Stimulated activated CD8-positive, alpha-beta memory T cell treated with anti-CD3 and anti-CD28 coated beads, Interleukin-12 subunit alpha, Interleukin-12 subunit beta, amount 100 ng/mL, for 1 hour (primary cell): ENCODE measurements around the gene DDX41.

Source experiments
- DNase-seq: peaks from one replicate; pipeline ENCODE4 v3.0.0-alpha.2; 2020; ENCODE audit warnings: low read depth

The DDX41 gene

DNA sequence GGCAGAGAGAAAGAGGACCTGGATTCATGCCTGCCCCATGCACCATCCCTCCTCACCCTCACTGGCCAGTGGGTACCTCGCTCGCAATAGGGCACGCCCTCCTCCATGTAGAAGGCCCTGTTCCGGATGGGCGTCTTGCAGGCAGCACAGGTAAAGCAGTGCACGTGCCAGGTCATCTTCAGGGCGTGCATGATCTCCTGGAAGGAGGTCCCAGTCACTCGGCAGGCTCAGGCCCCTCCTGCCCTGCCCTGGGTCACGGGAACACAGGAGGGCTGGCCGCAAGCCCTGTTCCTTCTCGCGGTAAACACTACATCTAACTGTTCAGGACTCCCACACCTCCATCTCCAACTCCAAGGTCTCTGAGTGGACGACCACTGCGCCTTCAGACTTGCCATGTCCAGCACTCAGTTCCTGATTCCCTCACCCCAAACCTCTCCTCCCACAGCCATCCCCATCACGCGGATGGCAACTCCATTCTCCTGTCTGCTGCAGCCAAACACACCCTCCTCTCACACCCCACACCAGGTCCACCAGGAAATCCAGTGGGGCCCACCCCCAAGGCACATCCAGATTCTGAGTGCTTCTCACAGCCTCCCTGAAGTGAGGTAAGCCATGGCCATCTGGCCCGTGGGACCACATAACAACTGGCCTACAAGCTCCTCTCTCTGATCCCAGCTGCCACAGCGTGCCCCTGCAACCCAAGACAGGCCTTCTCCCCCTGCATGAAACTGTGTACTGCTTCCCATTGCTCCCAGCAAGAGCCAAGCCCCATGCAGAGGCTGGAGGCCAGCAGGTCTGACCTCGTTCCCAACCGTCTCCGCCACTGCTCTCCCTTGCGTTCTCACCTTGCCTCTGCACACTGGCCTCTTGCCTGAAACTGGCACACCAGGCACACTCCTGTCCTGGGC is 32.5 kb downstream of the DDX41 start:
- DNase-seq = no peak

DNA sequence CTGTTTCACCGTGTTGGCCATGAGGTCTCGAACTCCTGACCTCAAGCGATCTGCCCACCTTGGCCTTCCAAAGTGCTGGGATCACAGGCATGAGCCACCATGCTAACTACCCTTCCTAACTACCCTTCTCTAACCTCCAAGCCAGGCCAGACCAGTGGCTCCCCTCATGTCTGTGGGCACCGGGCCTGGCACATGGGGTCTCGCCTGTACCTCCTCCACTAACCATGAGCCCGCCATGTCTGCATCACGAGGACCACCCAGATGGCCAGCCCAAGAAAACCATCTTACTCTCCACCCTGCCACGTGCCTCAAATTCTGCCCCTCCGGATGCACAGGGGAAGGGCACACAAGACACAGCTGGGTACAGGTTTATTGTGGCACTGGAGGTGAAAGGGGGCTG is 33.7 kb downstream of the DDX41 start:
- DNase-seq = no peak

- DNase-seq = no peak
Measured at GRCh38 chr5:177482359-177482795, 34.4 kb downstream of the DDX41 start.

- no peak for DNase-seq
Measured at GRCh38 chr5:177479774-177480173, 37.0 kb downstream of the DDX41 start.

DNA sequence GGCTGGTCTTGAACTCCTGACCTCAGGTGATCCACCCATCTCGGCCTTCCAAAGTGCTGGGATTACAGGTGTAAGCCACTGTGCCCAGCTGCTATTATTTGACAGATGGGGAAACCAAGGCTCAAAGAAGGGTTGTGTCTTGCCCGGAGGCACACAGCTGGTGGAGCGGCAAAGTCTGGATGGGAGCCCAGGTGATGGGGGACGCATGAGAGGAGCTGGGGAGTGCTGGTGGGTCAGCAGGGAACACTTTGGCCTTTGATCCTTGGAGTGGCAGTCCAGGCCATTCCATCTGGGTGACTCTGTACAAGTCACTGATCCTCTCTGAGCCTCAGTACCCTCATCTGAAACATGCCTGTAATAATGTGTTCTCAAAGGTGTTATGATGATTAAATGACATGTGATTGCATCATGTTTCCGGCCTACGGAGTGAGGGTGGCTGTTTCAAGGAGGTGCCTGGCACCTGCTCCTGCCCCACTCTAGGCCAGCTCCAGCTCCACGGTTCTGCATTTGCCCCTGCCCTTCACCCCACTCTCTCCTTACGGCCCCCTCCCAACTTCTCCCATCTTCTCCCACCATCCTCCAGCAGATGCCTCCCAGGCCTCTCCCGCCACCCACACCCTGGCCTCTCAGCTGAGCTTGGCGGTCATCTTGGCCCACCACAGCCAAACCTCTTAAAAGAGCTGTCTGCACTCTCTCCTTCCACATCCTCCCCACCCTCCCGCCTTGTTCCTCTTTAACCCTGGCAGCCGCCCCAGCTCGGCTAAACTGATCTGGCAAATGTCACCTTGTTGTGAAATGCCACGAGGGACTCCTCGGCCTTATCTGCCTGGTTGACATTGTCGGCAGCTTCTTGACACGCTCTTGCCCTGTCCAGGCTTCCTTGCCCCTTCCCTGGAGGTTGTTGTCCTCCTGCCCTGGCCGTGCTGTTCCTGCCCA is 37.8 kb downstream of the DDX41 start:
- DNase-seq = no peak

DNA sequence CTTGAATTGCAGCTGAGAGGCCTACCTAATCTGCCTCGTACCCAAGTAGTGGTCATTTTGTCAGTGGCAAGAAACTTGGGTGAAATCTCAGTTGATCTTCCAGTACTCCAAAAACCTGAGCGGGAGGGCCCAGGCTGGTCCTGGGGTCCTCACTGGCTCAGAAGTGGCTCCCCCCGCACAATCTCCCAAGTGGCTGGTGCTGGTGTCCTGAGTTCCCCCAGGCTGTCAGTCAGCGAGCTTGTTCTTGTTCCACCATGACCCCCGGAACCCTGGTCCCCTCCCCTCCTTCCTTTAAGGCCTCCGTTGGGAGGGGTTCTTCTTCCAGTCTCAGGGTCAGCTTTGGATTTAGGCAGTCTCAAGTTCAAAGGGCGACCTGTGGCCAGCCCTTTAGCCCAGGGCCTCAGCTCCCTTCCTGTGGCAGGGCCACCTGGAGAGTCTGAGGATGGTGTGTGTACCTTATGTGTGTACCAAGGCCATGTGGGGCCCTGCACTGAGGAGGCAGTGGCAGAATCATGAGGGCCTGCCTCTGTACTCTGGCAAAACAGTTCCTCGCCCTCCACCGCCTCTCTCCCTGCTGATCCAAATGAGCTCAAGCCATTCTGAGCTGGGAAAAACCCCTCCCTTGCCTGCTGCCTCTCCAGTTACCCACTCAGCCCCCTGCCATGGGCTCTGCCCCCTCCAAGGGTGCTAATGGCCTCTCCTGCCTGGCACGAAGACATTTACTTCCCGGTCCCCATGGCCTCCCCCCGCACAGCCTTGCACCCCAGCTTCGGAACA is 38.9 kb downstream of the DDX41 start:
- no peak for DNase-seq

DNA sequence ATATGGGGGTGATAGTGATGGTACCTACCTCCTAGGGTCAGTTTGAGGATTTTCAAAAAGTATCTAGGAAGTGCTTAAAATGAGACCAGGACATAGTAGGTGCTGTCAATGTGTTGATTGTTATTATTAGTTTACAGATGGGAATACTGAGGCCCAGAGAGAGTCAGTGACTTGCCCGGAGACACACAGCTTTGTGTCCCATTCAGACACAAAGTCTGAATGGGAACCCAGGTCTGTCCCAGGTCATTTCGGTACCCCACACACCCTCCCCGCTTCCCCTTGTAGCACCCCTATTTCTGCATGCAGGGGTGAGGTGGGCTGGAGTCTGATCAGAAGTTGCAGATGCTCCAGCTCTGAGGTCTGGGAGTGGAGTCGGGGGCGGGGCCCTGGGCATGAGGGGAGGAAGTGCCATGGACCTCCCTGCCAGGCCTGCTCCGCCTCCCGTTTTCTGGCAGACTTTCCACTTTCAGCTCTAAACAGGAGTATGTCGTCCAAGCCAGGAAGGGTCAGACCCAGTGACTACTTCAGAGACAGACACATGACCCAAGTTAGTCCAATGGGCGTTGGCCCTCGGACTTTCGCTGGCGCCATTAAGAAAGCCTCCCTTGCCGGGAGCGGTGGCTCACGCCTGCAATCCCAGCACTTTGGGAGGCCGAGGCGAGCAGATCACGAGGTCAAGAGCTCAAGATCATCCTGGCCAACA is 40.1 kb downstream of the DDX41 start:
- no peak for DNase-seq

DNA sequence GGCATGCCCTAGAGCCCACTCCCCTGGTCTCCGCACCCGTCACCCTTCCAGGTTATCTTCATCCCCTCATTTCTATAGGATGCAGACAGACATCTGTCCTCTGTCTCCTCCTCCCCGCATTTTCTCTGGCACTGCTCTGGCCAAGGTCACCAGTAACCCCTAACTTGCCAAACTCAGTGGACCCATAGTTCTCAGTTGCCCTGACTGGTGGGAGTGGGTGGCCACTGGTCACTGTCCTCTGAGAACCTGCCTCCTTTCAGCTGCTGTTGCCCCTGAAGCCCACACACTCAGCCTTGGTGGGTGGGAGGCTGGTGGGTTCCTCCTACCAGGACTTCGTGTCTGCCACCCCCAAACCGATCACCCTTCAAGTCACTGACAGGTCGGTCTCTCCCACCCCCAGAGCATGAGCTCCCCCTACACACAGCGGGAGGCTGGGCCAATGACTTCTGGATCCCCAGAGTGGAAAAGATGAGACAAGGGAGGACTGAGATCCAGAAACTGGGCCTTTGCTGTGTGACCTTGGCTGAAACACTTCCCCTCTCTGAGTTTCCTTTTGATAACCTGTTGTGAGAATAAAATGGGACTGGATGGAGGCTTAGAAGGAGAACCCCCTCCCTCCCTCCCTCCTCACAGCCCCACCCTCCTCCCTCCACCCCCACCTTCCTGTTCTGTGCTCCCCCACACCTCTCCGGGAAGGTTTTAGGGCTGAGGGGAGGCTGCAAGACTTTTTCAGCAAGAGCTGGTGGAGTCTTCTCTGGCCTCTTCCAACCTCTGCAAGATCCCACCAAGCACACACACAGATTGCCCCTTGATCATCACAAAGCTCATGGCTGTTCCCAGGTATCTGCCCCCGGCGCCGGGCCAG is 41.0 kb downstream of the DDX41 start:
- no peak for DNase-seq

DNA sequence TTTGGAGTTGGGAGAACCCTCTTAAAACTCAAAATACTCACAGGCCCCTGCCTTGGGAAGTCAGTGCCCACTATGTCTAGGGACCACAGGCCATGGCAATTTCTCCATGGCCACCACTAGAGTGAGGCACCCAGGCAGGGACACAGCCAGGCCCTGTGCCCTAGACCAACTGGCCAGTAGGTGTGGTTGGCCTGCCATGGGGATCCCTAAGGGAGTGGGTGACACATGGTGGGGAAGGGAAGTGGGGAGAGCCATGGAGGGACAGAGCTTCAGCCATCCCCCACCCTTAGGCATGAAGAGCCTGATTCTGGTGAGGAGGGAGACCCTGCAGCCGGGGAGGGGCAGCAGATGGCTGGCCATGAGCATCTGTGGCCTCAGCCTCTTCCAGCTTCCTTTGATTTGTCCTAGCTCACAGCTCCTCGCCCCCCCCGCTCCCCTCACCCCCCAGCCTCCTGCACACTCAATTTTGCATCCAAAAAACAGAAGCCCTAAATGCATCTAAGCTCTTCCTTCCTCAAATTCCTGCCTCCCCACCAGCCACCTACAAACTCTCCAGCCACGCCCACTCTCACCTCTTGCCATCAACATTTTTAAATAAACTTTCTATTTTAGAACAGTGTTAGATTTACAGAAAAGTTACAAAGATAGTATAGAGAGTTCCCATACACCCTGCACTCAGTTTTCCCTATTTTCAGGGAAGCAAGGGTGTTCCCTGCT is 41.8 kb downstream of the DDX41 start:
- DNase-seq = no peak

DNA sequence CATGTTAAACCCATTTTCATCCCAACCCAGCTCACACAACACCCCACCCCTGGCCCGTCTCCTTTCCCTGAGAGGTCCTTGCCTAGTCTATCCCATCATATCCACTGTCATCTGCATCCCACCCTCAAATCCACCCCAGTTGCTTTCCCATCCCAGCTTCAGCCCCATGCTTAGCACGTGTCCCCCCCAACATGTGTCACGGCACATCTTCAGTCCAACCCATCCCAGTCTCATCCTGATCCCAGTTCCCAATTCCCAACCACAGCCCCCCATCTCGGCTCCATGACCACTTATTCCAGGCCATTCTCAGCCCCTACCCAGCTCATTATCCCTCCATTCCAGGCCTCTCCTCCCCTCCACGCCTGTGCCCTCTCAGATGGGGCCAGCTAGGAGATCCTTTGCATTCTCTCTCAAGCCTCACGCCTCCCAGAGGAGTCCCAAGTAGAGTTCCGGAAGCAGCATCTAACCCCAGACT is 42.7 kb downstream of the DDX41 start:
- no peak for DNase-seq

- no peak for DNase-seq
Measured at GRCh38 chr5:177473443-177474001, 43.2 kb downstream of the DDX41 start, which contains the start of gene DBN1. Gene DBN1 (minus strand): TSS chr5:177473634. CDS start chr5:177473521, 113 bp downstream.

DNA sequence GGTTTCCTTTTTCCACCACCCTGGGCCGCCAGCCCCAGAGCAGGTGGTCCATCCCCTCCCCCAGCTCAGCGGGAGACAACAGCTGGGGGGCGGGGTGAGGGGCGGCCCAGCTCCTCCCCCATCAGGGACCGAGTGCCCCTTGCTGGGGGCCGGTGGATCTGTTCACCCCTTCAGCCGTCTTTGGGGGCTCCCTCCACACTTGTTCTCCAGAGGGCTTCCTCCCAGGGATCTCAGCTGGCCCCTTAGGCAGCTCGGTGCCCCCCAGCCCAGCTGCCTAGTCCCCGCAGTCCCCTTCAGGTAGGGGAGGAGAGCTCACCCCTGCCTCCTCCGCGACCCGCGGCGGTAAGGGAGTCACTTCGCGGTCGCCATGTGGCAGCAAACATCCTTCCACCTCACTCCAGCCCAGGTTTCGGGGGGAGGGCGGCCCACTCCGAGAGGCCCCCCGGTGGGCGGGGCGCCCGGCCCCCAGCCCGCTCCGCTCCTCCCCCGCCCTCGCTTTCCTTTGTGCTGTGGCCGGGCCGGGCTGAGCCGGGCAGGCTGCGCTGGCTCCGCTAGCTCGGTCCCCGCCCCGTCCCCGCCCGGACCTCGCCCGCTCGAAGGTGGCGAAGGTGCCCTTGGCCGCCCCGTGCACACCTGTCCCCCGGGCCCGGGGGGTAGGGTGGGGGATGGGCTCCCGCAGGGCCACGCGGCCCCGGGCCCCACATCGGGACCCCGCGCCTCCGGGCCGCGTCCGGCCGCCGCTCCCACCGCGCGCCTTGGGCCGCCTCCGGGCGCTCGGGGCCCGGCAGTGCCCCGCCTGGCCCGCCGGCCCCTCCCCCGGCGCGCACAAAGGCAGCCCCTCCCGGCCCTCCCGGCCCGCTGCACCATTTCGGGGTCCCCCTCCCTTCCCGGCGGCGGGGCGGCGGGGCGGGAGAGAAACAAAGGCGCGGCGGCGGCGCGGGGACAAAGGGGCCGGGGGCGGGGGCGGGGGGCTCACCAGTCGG is 44.0 kb downstream of the DDX41 start:
- no peak for DNase-seq

DNA sequence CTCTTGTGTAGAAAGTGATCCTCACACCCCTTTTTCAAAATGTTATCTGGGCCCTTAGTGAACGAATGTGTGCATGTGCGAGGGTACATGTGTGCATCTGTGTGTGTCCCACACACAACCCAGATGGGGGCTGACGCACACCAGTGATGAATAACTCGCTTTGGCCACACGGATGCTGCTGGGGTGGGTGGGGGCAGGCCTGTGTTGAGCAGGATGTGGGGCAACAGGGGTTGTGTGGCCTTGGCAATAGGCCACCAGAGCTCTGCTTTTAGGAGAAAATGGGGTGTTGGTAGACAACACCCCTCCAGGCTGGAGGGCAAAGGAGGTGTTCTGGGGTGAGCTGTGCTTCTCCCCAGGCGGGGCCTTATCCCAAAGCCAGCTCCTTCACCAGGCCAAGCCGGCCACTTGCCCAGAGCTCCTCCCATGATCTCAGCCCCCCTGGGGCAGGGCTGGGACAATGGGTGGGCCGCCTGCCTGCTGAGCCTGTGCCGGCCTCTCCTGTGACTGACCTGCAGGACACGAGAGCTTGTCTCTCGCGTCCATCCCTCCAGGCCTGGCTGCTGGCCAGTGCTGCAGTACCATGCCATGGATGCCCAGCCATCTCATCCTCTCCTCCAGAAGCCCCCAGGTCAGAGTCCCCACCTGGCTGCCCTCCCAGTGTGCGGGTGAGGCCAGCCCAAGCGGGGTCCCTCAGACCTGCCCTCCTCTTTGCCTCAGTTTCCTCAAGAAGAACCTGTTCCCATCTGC is 45.0 kb downstream of the DDX41 start:
- DNase-seq = no peak

DNA sequence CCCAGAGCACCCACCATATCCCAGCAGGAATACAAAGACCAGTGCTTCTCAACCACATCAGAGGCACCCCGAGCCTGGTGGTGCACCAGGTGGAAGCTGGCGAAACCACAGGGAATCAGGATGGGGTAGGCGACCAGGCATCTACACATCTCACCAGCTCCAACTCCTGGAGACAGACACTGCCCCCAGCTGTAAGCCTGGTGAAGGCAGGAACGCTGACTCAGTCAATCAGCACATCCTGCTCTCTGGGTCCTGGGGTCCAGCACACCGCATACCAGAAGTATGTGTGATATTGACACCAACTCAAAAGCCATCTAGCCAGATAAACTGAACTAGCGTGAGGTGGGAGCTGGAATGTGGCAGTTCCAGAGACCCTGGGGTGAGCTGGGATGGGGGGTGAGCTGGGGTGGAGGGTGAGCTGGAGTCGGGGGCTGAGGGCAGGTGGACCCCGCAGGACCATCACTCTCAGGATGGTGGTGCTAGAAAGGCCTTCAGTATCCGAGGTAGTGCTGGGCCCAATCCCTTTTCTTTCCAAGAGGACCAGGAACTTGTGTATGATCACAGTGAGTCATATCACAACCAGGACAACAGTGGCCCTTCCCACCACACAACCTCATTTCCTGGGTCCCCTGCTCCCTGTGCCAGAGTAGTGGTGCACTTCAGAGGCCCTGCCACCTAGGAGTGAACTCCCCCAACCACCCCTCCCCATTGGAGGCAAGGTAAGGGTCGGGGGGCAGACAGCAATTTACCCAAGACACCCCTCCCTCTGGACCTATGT is 45.8 kb downstream of the DDX41 start:
- no peak for DNase-seq

GRCh38 chr5:177469750-177470525 is 46.8 kb downstream of the DDX41 start:
- DNase-seq = no peak
